IPS-20b (cell line): Measurements from ENCODE around the gene SMPX.

Source experiments
- H3K27ac ChIP-seq: one replicate; pipeline ENCODE4 v1.5.1; 2013; ENCODE audit warnings: low read length
- H3K27me3 ChIP-seq: 2 replicates; pipeline ENCODE4 v1.6.1; 2013; ENCODE audit warnings: mild to moderate bottlenecking, low read length, inconsistent platforms; ENCODE audit not compliant: insufficient read depth
- H3K36me3 ChIP-seq: 2 replicates; pipeline ENCODE4 v1.6.1; 2013; ENCODE audit warnings: low read depth, mild to moderate bottlenecking, inconsistent platforms, low read length, moderate library complexity; ENCODE audit not compliant: insufficient read depth
- H3K4me1 ChIP-seq: 2 replicates; pipeline ENCODE4 v1.6.1; 2013; ENCODE audit warnings: mild to moderate bottlenecking, control low read depth, inconsistent platforms, low read length, moderate library complexity; ENCODE audit not compliant: insufficient read depth
- H3K4me3 ChIP-seq: 2 replicates; pipeline ENCODE4 v1.5.1; 2013; ENCODE audit warnings: mild to moderate bottlenecking, low read length, inconsistent platforms
- H3K9ac ChIP-seq: 2 replicates; pipeline ENCODE4 v1.6.1; 2013; ENCODE audit warnings: low read depth, mild to moderate bottlenecking, inconsistent platforms, low read length, moderate library complexity
- H3K9me3 ChIP-seq: 2 replicates; pipeline ENCODE4 v1.6.1; 2013; ENCODE audit warnings: mild to moderate bottlenecking, low read depth, low read length, inconsistent platforms; ENCODE audit not compliant: insufficient read depth

SMPX gene

GRCh38 chrX:21708116-21708515, 49.8 kb downstream of the SMPX start:
- Histone ChIP-seq H3K9me3 (no peaks in the 10 kb centered on the region), H3K4me1 (no peaks in the 10 kb centered on the region), H3K27me3 (no peaks in the 10 kb centered on the region), H3K36me3 (no peaks in the 10 kb centered on the region), H3K4me3 (no peak overlapping the region), H3K27ac (no peak overlapping the region), H3K9ac (no peak overlapping the region)

- Histone ChIP-seq H3K9me3 (no peaks in the 10 kb centered on the region), H3K4me3 (no peak overlapping the region), H3K36me3 (no peaks in the 10 kb centered on the region), H3K27ac (no peak overlapping the region), H3K4me1 (no peaks in the 10 kb centered on the region), H3K27me3 (no peaks in the 10 kb centered on the region), H3K9ac (no peak overlapping the region)
These were observed 52.7 kb downstream of the SMPX start for GRCh38 chrX:21705225-21705624.

GRCh38 chrX:21702725-21703124, 55.2 kb downstream of the SMPX start:
- Histone ChIP-seq H3K9me3 (no peaks in the 10 kb centered on the region), H3K4me3 (no peak overlapping the region), H3K36me3 (no peaks in the 10 kb centered on the region), H3K27ac (no peak overlapping the region), H3K27me3 (no peaks in the 10 kb centered on the region), H3K4me1 (no peaks in the 10 kb centered on the region), H3K9ac (no peak overlapping the region)

GRCh38 chrX:21700967-21701366, 56.9 kb downstream of the SMPX start:
- Histone ChIP-seq H3K4me1 (no peaks in the 10 kb centered on the region), H3K36me3 (no peaks in the 10 kb centered on the region), H3K27me3 (no peaks in the 10 kb centered on the region), H3K27ac (no peak overlapping the region), H3K9me3 (no peaks in the 10 kb centered on the region), H3K4me3 (no peak overlapping the region), H3K9ac (no peak overlapping the region)

GRCh38 chrX:21700275-21700674, 57.6 kb downstream of the SMPX start:
- Histone ChIP-seq H3K9ac (no peak overlapping the region), H3K27ac (no peak overlapping the region), H3K27me3 (no peaks in the 10 kb centered on the region)

GRCh38 chrX:21699136-21699535, 58.8 kb downstream of the SMPX start:
- Histone ChIP-seq H3K4me1 (no peaks in the 10 kb centered on the region), H3K9ac (no peak overlapping the region), H3K36me3 (no peaks in the 10 kb centered on the region), H3K27me3 (no peaks in the 10 kb centered on the region), H3K27ac (no peak overlapping the region), H3K4me3 (no peak overlapping the region), H3K9me3 (no peaks in the 10 kb centered on the region)

More at GRCh38 chrX:21700275-21700674, 57.6 kb downstream of the SMPX start:
- H3K4me1 ChIP-seq, result no peaks in the 10 kb centered on the region
- H3K36me3 ChIP-seq, result no peaks in the 10 kb centered on the region
- no peak overlapping the region for H3K4me3 ChIP-seq
- no peaks in the 10 kb centered on the region for H3K9me3 ChIP-seq

GRCh38 chrX:21698272-21698671, 59.6 kb downstream of the SMPX start:
- Histone ChIP-seq H3K4me1 (no peaks in the 10 kb centered on the region), H3K9me3 (no peaks in the 10 kb centered on the region), H3K27ac (no peak overlapping the region), H3K36me3 (no peaks in the 10 kb centered on the region), H3K4me3 (no peak overlapping the region), H3K9ac (no peak overlapping the region), H3K27me3 (no peaks in the 10 kb centered on the region)

GRCh38 chrX:21691512-21692018, 66.4 kb downstream of the SMPX start:
- Histone ChIP-seq H3K9me3 (no peaks in the 10 kb centered on the region), H3K9ac (no peak overlapping the region), H3K27ac (no peak overlapping the region), H3K27me3 (no peaks in the 10 kb centered on the region), H3K4me3 (no peak overlapping the region), H3K36me3 (no peaks in the 10 kb centered on the region), H3K4me1 (no peaks in the 10 kb centered on the region)

- Histone ChIP-seq H3K27ac (no peak overlapping the region), H3K4me1 (no peaks in the 10 kb centered on the region), H3K27me3 (no peaks in the 10 kb centered on the region), H3K4me3 (no peak overlapping the region), H3K9me3 (no peaks in the 10 kb centered on the region), H3K9ac (no peak overlapping the region), H3K36me3 (no peaks in the 10 kb centered on the region)
These were observed 74.0 kb downstream of the SMPX start for GRCh38 chrX:21683941-21684340.

GRCh38 chrX:21678048-21678612, 79.8 kb downstream of the SMPX start:
- H3K9me3 ChIP-seq, result no peaks in the 10 kb centered on the region
- H3K27ac ChIP-seq, result no peak overlapping the region
- no peaks in the 10 kb centered on the region for H3K36me3 ChIP-seq
- no peak overlapping the region for H3K9ac ChIP-seq
- H3K4me1 ChIP-seq, result no peaks in the 10 kb centered on the region; the same call in 1 of the 2 replicates
- H3K4me3 ChIP-seq, result no peak overlapping the region
- no peaks in the 10 kb centered on the region for H3K27me3 ChIP-seq

GRCh38 chrX:21675931-21676330, 82.0 kb downstream of the SMPX start:
- Histone ChIP-seq H3K27me3 (no peaks in the 10 kb centered on the region), H3K9ac (no peak overlapping the region), H3K36me3 (no peaks in the 10 kb centered on the region), H3K4me1 (no peaks in the 10 kb centered on the region; the same call in 1 of the 2 replicates), H3K9me3 (no peaks in the 10 kb centered on the region), H3K27ac (no peak overlapping the region), H3K4me3 (no peak overlapping the region)

- Histone ChIP-seq H3K4me3 (no peak overlapping the region), H3K27me3 (no peaks in the 10 kb centered on the region), H3K27ac (no peak overlapping the region), H3K9me3 (no peaks in the 10 kb centered on the region), H3K9ac (no peak overlapping the region), H3K4me1 (no peaks in the 10 kb centered on the region; the same call in 1 of the 2 replicates), H3K36me3 (no peaks in the 10 kb centered on the region)
These were observed 83.3 kb downstream of the SMPX start for GRCh38 chrX:21674430-21675186.
